ENCODE results near the gene PPFIBP2.

DNA sequence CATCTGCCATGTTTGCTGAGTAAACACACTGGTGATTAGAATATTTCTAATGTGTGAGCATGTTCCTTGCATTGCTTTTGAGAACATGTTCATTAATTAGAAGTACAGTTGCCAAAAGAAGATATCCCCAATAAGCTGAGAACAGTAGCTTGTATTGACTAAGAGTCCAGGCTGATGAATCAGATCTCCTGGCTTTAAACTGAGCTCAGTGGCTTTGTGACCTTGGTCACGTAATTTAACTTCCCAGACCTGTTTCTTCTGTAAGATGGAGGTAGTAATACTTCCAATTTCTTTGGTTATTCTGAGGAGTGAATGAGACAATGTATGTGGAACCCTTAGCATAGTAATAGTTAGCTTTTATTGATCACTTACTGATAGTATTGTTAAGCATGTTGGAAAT is 97.6 kb downstream of the PPFIBP2 start:
- TF ChIP-seq CTCF (IDR thresholded peaks at IDR 0.05) (no peak), POLR2A (IDR thresholded peaks at IDR 0.05) (no peak), POLR2AphosphoS5 (IDR thresholded peaks at IDR 0.05) (no peak)
